ENCODE measurements around the gene FASN. TPM values are rescaled to one million over a fixed set of nuclear protein-coding genes. Genes with fewer than 3 reads are reported as not detected.

The FASN gene
- total RNA-seq, 2 donors from 2014 or later: 168 to 198 TPM

- no peak overlapping the region for H3K27ac ChIP-seq
- H3K4me3 ChIP-seq: peak overlapping the region; percentile 47
- peak overlapping the region in 1 of 2 donors; percentile 43 for H3K9ac ChIP-seq (ENCODE audit: low read depth in 2 of 2, low read length in 2 of 2)
- peaks cover 10% of the 10 kb centered on the region for H3K4me1 ChIP-seq
- no peak for TF ChIP-seq CTCF (IDR thresholded peaks at IDR 0.05)
- intact Hi-C loops (cut with DNase I): loop anchor here (2.0 to 10.0 kb wide), 2 partner anchors 119 to 295 kb away; no protein-coding TSS in a partner anchor
- H3K36me3 ChIP-seq: no peaks in the 10 kb centered on the region
- no peaks in the 10 kb centered on the region for H3K27me3 ChIP-seq
- DNase-seq: no peak
- no peaks in the 10 kb centered on the region for H3K9me3 ChIP-seq
Observed at GRCh38 chr17:82029990-82030469, 68.0 kb downstream of the FASN start.

- DNase-seq: no peak
- H3K4me3 ChIP-seq: no peak overlapping the region
- H3K36me3 ChIP-seq: no peaks in the 10 kb centered on the region
- H3K27me3 ChIP-seq: no peaks in the 10 kb centered on the region
- intact Hi-C loops (cut with DNase I): no loop called here
- peaks cover 10% of the 10 kb centered on the region for H3K4me1 ChIP-seq
- no peaks in the 10 kb centered on the region for H3K9me3 ChIP-seq
- no peak overlapping the region for H3K27ac ChIP-seq
- TF ChIP-seq CTCF (IDR thresholded peaks at IDR 0.05): no peak
- no peak overlapping the region for H3K9ac ChIP-seq (ENCODE audit: low read depth in 2 of 2, low read length in 2 of 2)
Observed at GRCh38 chr17:82029391-82029790, 68.6 kb downstream of the FASN start.

GRCh38 chr17:82028966-82029365 is 69.1 kb downstream of the FASN start:
- Histone ChIP-seq H3K9me3 (no peaks in the 10 kb centered on the region), H3K36me3 (no peaks in the 10 kb centered on the region), H3K27ac (no peak overlapping the region), H3K4me1 (peaks cover 12% of the 10 kb centered on the region), H3K9ac (ENCODE audit: low read depth in 2 of 2, low read length in 2 of 2) (no peak overlapping the region), H3K27me3 (no peaks in the 10 kb centered on the region), H3K4me3 (no peak overlapping the region)
- intact Hi-C loops (cut with DNase I): no loop called here
- DNase-seq: no peak
- no peak for TF ChIP-seq CTCF (IDR thresholded peaks at IDR 0.05)

Other genes with a start within 250 kb of the FASN start
- gene P4HB, start 237.7 kb downstream of the FASN start, total RNA-seq: 1,000 to 10,000 TPM in 1 of 2 donors, 100 to 1,000 TPM in 1; 719 to 1,051 TPM
- 100 to 1,000 TPM; 407 to 546 TPM for gene ARHGDIA, start 226.9 kb downstream of the FASN start, total RNA-seq
- 100 to 1,000 TPM in 1 of 2 donors, 10 to 100 TPM in 1; 66.6 to 191 TPM for gene ALYREF, start 206.7 kb downstream of the FASN start, total RNA-seq
- gene ANAPC11, start 206.5 kb downstream of the FASN start, total RNA-seq: 100 to 1,000 TPM; 106 to 174 TPM
- gene NPB, start 196.0 kb downstream of the FASN start, total RNA-seq: under 1 TPM in 1 of 2 donors, not detected in 1; 0.22 TPM
- 10 to 100 TPM; 47.5 to 71.6 TPM for gene PCYT2, start 186.8 kb downstream of the FASN start, total RNA-seq
- 10 to 100 TPM; 43.3 to 81.9 TPM for gene SIRT7, start 180.1 kb downstream of the FASN start, total RNA-seq
- gene MAFG, start 170.5 kb downstream of the FASN start, total RNA-seq: 10 to 100 TPM; 16.0 to 20.4 TPM
- 100 to 1,000 TPM in 1 of 2 donors, 10 to 100 TPM in 1; 56.5 to 131 TPM for gene PYCR1, start 160.9 kb downstream of the FASN start, total RNA-seq
- gene MYADML2, start 151.0 kb downstream of the FASN start, total RNA-seq: under 1 TPM in 1 of 2 donors, not detected in 1; 0.27 TPM
- gene NOTUM, start 137.0 kb downstream of the FASN start, total RNA-seq: under 1 TPM in 1 of 2 donors, not detected in 1; 0.57 TPM
- 10 to 100 TPM; 21.7 to 43.0 TPM for gene ASPSCR1, start 120.6 kb downstream of the FASN start, total RNA-seq
- gene CENPX, start 75.4 kb downstream of the FASN start, total RNA-seq: 100 to 1,000 TPM in 1 of 2 donors, 10 to 100 TPM in 1; 91.1 to 238 TPM
- gene LRRC45, start 74.9 kb downstream of the FASN start, total RNA-seq: 10 to 100 TPM; 16.6 to 60.0 TPM
- gene RAC3, start 66.6 kb downstream of the FASN start, total RNA-seq: 10 to 100 TPM in 1 of 2 donors, 1 to 10 TPM in 1; 7.0 to 16.6 TPM
- 100 to 1,000 TPM; 115 to 183 TPM for gene DCXR, start 60.5 kb downstream of the FASN start, total RNA-seq
- gene RFNG, start 46.4 kb downstream of the FASN start, total RNA-seq: 10 to 100 TPM; 30.6 to 32.1 TPM
- gene GPS1, start 46.3 kb downstream of the FASN start, total RNA-seq: 100 to 1,000 TPM in 1 of 2 donors, 10 to 100 TPM in 1; 70.8 to 129 TPM
- gene DUS1L, start 32.4 kb downstream of the FASN start, total RNA-seq: 100 to 1,000 TPM; 113 to 253 TPM
- 10 to 100 TPM; 24.5 to 46.1 TPM for gene CCDC57, start 114.6 kb upstream of the FASN start, total RNA-seq
- gene SLC16A3, start 130.8 kb upstream of the FASN start, total RNA-seq: 100 to 1,000 TPM; 148 to 298 TPM
- 100 to 1,000 TPM; 136 to 138 TPM for gene CSNK1D, start 175.5 kb upstream of the FASN start, total RNA-seq
- gene CD7, start 219.4 kb upstream of the FASN start, total RNA-seq: 1 to 10 TPM; 4.2 to 5.0 TPM
- gene SECTM1, start 235.5 kb upstream of the FASN start, total RNA-seq: 10 to 100 TPM; 29.1 to 76.3 TPM